Esophagus squamous epithelium (tissue), 5 donors: ENCODE results near the gene DDAH1. TPM values are rescaled to one million over a fixed set of nuclear protein-coding genes. Genes with fewer than 3 reads are reported as not detected.

Experiments used
- DNase-seq: peaks from one replicate; lab custom pipeline; 2025; lab: John Stamatoyannopoulos, UW
- H3K27ac ChIP-seq, 4 donors: fragments of 200-600 bp; sonication (generic); one replicate each; pipeline ENCODE4 v1.5.1; 2016 to 2019; ENCODE audit warnings: mild to moderate bottlenecking in 1 of 4
- H3K27me3 ChIP-seq, 4 donors: fragments of 200-600 bp; sonication (generic); 1 replicate in 3 of 4; 2 replicates in 1 of 4; pipeline versions ENCODE4 v1.5.1 to v1.6.0; 2017 to 2021; ENCODE audit warnings: antibody characterized with exemption in 1 of 4
- H3K36me3 ChIP-seq, 3 donors: fragments of 200-600 bp; sonication (generic); one replicate each; pipeline ENCODE4 v1.5.1; 2016 to 2019
- H3K4me1 ChIP-seq, 3 donors: fragments of 200-600 bp; sonication (generic); one replicate each; pipeline ENCODE4 v1.5.1; 2017 to 2019
- H3K4me3 ChIP-seq, 4 donors: fragments of 200-600 bp; sonication (generic); 1 replicate in 3 of 4; 2 replicates in 1 of 4; pipeline ENCODE4 v1.5.1; 2016 to 2019; ENCODE audit warnings: mild to moderate bottlenecking in 2 of 4, moderate library complexity in 1 of 4
- H3K9me3 ChIP-seq, 3 donors: fragments of 200-600 bp; sonication (generic); one replicate each; pipeline ENCODE4 v1.5.1; 2016 to 2019
- CTCF ChIP-seq, 6 experiments: fragments of 450-650 bp in 4 of 6; fragments of 200-600 bp in 2 of 6; sonication (generic) in 2 of 6; IDR thresholded peaks; one replicate each; pipeline ENCODE4 v1.5.1; 2016 to 2019; ENCODE audit warnings: antibody characterized with exemption in 6 of 6, mild to moderate bottlenecking in 4 of 6, moderate library complexity in 4 of 6
- POLR2A ChIP-seq, 4 donors: fragments of 450-650 bp; IDR thresholded peaks; one replicate each; pipeline ENCODE4 v1.6.1; 2017; ENCODE audit warnings: antibody characterized with exemption in 4 of 4, mild to moderate bottlenecking in 4 of 4, moderate library complexity in 3 of 4
- WGBS, 2 donors: methylation state at CpG; one replicate each; pipeline ENCODE4 v1.1.5; 2018; 5-methylcytosine and 5-hydroxymethylcytosine counted together
- intact Hi-C: fragments of 100-400 bp; cut with DNase I; formaldehyde crosslinking; loops from one replicate; pipeline ENCODE4 v1.15.0; 2022
- total RNA-seq, 4 donors: library from RNA; depleted of rRNA; stranded (reverse); fragments of >200 nt; gene quantifications; one replicate each; pipeline ENCODE4 v1.1.0, GENCODE V29; 2016
- donor health status: DM: yes; HTN: yes; CAD: no.

DDAH1 gene
- total RNA-seq, 4 donors from 2014 or later, result 6.1 to 13.8 (median 11.5) TPM

DNA sequence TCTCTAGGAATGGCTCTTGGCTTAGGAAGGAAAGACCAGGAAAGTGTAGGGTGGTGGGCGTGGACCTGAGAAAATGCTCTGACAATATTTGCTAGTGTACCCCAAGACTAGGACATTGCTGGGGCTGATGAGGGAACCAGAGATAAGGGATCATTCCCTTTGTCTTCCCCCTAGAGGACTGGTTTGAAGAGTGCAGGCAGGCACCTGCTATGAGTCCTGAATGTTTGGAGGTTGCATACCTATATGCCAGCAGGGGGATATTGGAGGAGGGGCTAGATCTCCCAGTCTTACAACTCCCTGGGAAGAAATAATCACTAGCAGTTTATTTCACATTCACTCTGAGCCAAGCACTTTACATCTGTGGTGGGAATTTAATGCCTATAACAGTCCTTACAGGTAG is 182.5 kb downstream of the DDAH1 start:
- no peak for TF ChIP-seq POLR2A (IDR thresholded peaks at IDR 0.05)
- TF ChIP-seq CTCF (IDR thresholded peaks at IDR 0.05), result peak in 1 of 6 experiments; percentile 24
- intact Hi-C loops, result no loop called here
- DNase-seq, result no peak
- 78 to 89% methylated on average over 1 of the region's 1 CpG for WGBS, 2 donors
- Histone ChIP-seq H3K9me3 (no peaks in the 10 kb centered on the region), H3K27ac (no peak overlapping the region), H3K4me1 (peaks cover 13 to 50% (median 27%) of the 10 kb centered on the region in 3 donors), H3K36me3 (no peaks in the 10 kb centered on the region), H3K4me3 (no peak overlapping the region), H3K27me3 (no peaks in the 10 kb centered on the region)

DNA sequence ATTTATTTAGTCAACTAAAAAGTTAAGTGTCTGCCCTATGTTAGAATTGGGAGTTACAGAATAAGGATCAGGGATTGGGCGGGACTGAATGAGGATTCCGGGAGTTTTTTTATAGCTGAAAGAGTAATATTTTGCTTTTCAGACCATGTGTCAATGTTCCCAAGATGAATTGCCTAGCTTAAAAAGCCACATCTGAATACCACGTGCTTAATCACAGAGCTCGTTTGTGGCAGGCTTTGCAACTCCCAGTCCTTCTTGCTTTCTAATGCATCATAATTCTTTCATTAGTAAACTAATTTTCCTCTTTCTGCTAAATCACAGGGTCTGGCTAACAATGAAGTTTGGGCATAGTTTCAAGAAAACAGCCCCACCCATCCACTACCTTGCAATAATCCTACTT is 184.3 kb downstream of the DDAH1 start:
- Histone ChIP-seq H3K27me3 (no peaks in the 10 kb centered on the region), H3K4me3 (no peak overlapping the region), H3K9me3 (no peaks in the 10 kb centered on the region), H3K4me1 (peaks cover 17 to 57% (median 30%) of the 10 kb centered on the region in 3 donors), H3K36me3 (no peaks in the 10 kb centered on the region), H3K27ac (peak overlapping the region in 3 of 4 donors; percentile 11 to 30 (median 21))
- TF ChIP-seq POLR2A (IDR thresholded peaks at IDR 0.05), result no peak
- TF ChIP-seq CTCF (IDR thresholded peaks at IDR 0.05), result no peak
- WGBS, 2 donors, result 40 to 43% methylated on average over 4 of the region's 4 CpGs
- no peak for DNase-seq
- intact Hi-C loops, result no loop called here

DNA sequence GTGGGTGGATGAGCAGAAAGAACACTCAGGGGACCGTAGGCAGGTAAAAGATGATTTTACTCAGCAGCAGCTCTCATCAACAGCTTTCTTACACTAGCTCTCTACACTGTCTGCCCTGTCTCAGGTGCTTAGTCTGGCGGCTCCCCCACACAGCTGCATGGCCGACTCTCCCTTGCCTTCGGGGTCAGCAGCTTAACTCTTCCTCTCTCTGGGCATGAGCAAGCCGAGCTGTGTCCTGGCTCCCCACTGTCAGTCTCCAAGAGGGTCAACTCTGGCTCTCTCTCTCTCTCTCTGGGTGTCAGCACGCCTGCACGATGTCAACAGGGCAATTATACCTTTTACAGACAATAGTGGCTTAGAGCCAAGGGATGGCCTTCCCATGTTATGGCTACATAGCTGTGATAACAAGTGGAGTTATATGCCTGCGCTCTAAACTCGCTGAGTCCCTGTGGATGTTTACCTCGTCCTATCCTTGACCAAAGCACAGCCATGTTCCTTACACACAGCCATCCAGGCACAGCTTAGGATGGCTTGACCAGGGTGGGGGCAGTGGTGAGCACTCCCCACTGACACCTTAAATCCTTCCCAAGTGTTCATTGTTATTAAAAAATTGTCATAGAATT is 185.4 kb downstream of the DDAH1 start:
- Histone ChIP-seq H3K27ac (peak overlapping the region; percentile 80 to 100 (median 89)), H3K27me3 (no peaks in the 10 kb centered on the region), H3K9me3 (no peaks in the 10 kb centered on the region), H3K4me1 (peaks cover 21 to 68% (median 34%) of the 10 kb centered on the region in 3 donors), H3K4me3 (peak overlapping the region in 1 of 4 donors; percentile 43), H3K36me3 (no peaks in the 10 kb centered on the region)
- TF ChIP-seq POLR2A (IDR thresholded peaks at IDR 0.05), result no peak
- 79 to 83% methylated on average over 8 to 9 of the region's 10 CpGs for WGBS, 2 donors
- no peak for DNase-seq
- intact Hi-C loops, result no loop called here

- Histone ChIP-seq H3K9me3 (no peaks in the 10 kb centered on the region), H3K27ac (peak overlapping the region; percentile 80 to 100 (median 89)), H3K27me3 (no peaks in the 10 kb centered on the region), H3K36me3 (no peaks in the 10 kb centered on the region), H3K4me3 (peak overlapping the region in 1 of 4 donors; percentile 43), H3K4me1 (peaks cover 25 to 68% (median 38%) of the 10 kb centered on the region in 3 donors)
- TF ChIP-seq CTCF (IDR thresholded peaks at IDR 0.05) (no peak), POLR2A (IDR thresholded peaks at IDR 0.05) (peak in 1 of 4 donors; percentile 11)
- 0 to 2% methylated on average over 2 of the region's 2 CpGs for WGBS, 2 donors
- intact Hi-C loops, result no loop called here
- DNase-seq, result no peak
These were observed 186.1 kb downstream of the DDAH1 start for GRCh38 chr1:85278853-85279314.

GRCh38 chr1:85277802-85278201 is 187.2 kb downstream of the DDAH1 start:
- H3K27ac ChIP-seq, result peak overlapping the region in 3 of 4 donors; percentile 98 to 100 (median 100)
- no peaks in the 10 kb centered on the region for H3K27me3 ChIP-seq
- TF ChIP-seq CTCF (IDR thresholded peaks at IDR 0.05) (no peak), POLR2A (IDR thresholded peaks at IDR 0.05) (no peak)
- intact Hi-C loops, result no loop called here
- DNase-seq, result no peak
- H3K4me3 ChIP-seq, result no peak overlapping the region
- H3K4me1 ChIP-seq, result peaks cover 25 to 71% (median 42%) of the 10 kb centered on the region in 3 donors
- 85 to 91% methylated on average over 4 of the region's 4 CpGs for WGBS, 2 donors
- H3K36me3 ChIP-seq, result peaks cover 0 to 4% (median 0%) of the 10 kb centered on the region in 3 donors
- no peaks in the 10 kb centered on the region for H3K9me3 ChIP-seq
